HG03108 (cell line): ENCODE data around the gene TAX1BP3.

ENCODE experiments used
- ATAC-seq: cut with Tn5 transposase; IDR thresholded peaks from one replicate; pipeline ENCODE4 v1.9.1; 2021; ENCODE audit warnings: moderate library complexity; ENCODE audit not compliant: unreplicated experiment

The TAX1BP3 gene

GRCh38 chr17:3632287-3632686 lies 36.1 kb downstream of the TAX1BP3 start:
- no peak for ATAC-seq

GRCh38 chr17:3630781-3631180 lies 37.6 kb downstream of the TAX1BP3 start:
- no peak for ATAC-seq

GRCh38 chr17:3627769-3628167 lies 40.6 kb downstream of the TAX1BP3 start:
- no peak for ATAC-seq

GRCh38 chr17:3626831-3627768 lies 41.3 kb downstream of the TAX1BP3 start:
- no peak for ATAC-seq

- ATAC-seq = no peak
Observed at GRCh38 chr17:3622977-3623594, 45.3 kb downstream of the TAX1BP3 start.

- ATAC-seq = no peak
Observed at GRCh38 chr17:3621146-3621720, 47.1 kb downstream of the TAX1BP3 start.

- ATAC-seq = no peak
Observed at GRCh38 chr17:3615160-3615870, 53.1 kb downstream of the TAX1BP3 start.

- ATAC-seq = no peak
Observed at GRCh38 chr17:3613124-3613523, 55.3 kb downstream of the TAX1BP3 start.
